Measurements from ENCODE around the gene MRM3. TPM values are rescaled to one million over a fixed set of nuclear protein-coding genes. Genes with fewer than 3 reads are reported as not detected.

The MRM3 gene
- total and polyA plus RNA-seq, 2 donors (not counting 3 experiments of a cell fraction or from before 2014, with no cell fraction given): 17.1 to 19.2 TPM

DNA sequence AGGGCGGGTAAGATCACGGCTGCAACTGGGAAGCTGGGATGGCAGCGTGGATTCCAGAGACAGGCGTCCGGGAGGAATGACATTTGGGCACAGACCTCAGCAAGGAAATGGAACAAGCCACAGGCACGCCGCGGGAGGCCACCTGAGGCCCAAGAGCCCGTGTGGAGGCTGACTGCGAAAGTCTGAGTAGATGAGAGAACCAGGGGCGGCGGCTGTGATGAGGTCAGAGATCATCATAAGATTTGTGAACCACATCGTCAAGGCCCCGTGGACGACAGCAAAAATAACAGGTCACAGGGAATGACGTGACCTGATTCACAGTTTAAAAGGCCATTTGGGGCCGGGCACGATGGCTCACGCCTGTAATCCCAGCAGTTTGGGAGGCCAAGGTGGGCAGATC lies 48.2 kb downstream of the MRM3 start:
- Histone ChIP-seq H3K9ac (replicated peaks; ENCODE audit: extremely low read depth, insufficient read depth, low read length) (no peak overlapping the region), H3K36me3 (ENCODE audit: control insufficient read depth in 2 of 2, extremely low read depth in 1 of 2, insufficient read depth in 2 of 2, low read length in 2 of 2) (peaks cover 0 to 2% of the 10 kb centered on the region in 2 experiments), H3K9me1 (replicated peaks; ENCODE audit: control insufficient read depth, extremely low read depth, insufficient read depth, low read length) (no peaks in the 10 kb centered on the region), H3K27ac (ENCODE audit: insufficient read depth, low read depth, low read length) (no peak overlapping the region), H3K4me2 (ENCODE audit: insufficient read depth, low read length) (no peak overlapping the region), H3K9me3 (replicated peaks; ENCODE audit: control insufficient read depth, insufficient read depth, low read length) (no peaks in the 10 kb centered on the region), H3K4me1 (ENCODE audit: control insufficient read depth, extremely low read depth, insufficient read depth, low read length) (no peaks in the 10 kb centered on the region), H3K4me3 (replicated peaks in 1 of 3; ENCODE audit: insufficient read depth in 1 of 3, low read depth in 1 of 3, low read length in 3 of 3) (no peak overlapping the region), H3K79me2 (ENCODE audit: control insufficient read depth, insufficient read depth, low read length) (no peaks in the 10 kb centered on the region), H4K20me1 (replicated peaks; ENCODE audit: control insufficient read depth, extremely low read depth, insufficient read depth, low read length) (no peaks in the 10 kb centered on the region), H2AFZ (ENCODE audit: low read depth, low read length) (no peak overlapping the region), H3K27me3 (ENCODE audit: control insufficient read depth in 2 of 2, insufficient read depth in 2 of 2, low read length in 2 of 2) (no peaks in the 10 kb centered on the region)
- dilution Hi-C loops (cut with MboI; ENCODE audit: extremely low pct_ligation_motif_present, low sequenced_read_pairs): no loop called here
- no peak for FAIRE-seq
- no TSS peak for BruUV-seq (replicated peaks)
- TF ChIP-seq, protein P1, sequence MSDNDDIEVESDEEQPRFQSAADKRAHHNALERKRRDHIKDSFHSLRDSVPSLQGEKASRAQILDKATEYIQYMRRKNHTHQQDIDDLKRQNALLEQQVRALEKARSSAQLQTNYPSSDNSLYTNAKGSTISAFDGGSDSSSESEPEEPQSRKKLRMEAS (IDR thresholded peaks at IDR 0.05; ENCODE audit: insufficient read depth, insufficient read length): no peak
- TF ChIP-seq, protein P2, sequence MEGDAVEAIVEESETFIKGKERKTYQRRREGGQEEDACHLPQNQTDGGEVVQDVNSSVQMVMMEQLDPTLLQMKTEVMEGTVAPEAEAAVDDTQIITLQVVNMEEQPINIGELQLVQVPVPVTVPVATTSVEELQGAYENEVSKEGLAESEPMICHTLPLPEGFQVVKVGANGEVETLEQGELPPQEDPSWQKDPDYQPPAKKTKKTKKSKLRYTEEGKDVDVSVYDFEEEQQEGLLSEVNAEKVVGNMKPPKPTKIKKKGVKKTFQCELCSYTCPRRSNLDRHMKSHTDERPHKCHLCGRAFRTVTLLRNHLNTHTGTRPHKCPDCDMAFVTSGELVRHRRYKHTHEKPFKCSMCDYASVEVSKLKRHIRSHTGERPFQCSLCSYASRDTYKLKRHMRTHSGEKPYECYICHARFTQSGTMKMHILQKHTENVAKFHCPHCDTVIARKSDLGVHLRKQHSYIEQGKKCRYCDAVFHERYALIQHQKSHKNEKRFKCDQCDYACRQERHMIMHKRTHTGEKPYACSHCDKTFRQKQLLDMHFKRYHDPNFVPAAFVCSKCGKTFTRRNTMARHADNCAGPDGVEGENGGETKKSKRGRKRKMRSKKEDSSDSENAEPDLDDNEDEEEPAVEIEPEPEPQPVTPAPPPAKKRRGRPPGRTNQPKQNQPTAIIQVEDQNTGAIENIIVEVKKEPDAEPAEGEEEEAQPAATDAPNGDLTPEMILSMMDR (IDR thresholded peaks at IDR 0.05; ENCODE audit: extremely low read depth in 1 of 2, insufficient read depth in 1 of 2, low read depth in 1 of 2, low read length in 2 of 2): no peak
- TF ChIP-seq POLR2A (IDR thresholded peaks at IDR 0.05; ENCODE audit: low read depth, low read length) (no peak), EZH2 (IDR thresholded peaks at IDR 0.05; ENCODE audit: borderline replicate concordance, low read depth, low read length, severe bottlenecking) (no peak), POLR2AphosphoS5 (IDR thresholded peaks at IDR 0.05; ENCODE audit: insufficient read depth, low read depth, low read length) (no peak), FOS (IDR thresholded peaks at IDR 0.05; ENCODE audit: borderline replicate concordance, insufficient read depth, low read length) (no peak)
- intact Hi-C loops (cut with micrococcal nuclease): no loop called here
- CTCF ChIA-PET: interaction anchor here (1.1 kb wide), 1 partner anchor 151 kb away, joined by 3 read pairs; no protein-coding TSS in a partner anchor
- DNase-seq (ENCODE audit: low read depth, low spot score): no peak
- POLR2A ChIA-PET: no interaction called here
